ENCODE data around the gene ANK3.

GRCh38 chr10:59993931-59994330 is 395.7 kb downstream of the ANK3 start:
- no peak for TF ChIP-seq POLR2A (IDR thresholded peaks at IDR 0.05)
- TF ChIP-seq CTCF (IDR thresholded peaks at IDR 0.05): no peak
